ENCODE measurements around the gene ANKH. TPM values are rescaled to one million over a fixed set of nuclear protein-coding genes. Genes with fewer than 3 reads are reported as not detected.

The ANKH gene
- polyA plus RNA-seq, 1 experiment = 14.2 TPM

DNA sequence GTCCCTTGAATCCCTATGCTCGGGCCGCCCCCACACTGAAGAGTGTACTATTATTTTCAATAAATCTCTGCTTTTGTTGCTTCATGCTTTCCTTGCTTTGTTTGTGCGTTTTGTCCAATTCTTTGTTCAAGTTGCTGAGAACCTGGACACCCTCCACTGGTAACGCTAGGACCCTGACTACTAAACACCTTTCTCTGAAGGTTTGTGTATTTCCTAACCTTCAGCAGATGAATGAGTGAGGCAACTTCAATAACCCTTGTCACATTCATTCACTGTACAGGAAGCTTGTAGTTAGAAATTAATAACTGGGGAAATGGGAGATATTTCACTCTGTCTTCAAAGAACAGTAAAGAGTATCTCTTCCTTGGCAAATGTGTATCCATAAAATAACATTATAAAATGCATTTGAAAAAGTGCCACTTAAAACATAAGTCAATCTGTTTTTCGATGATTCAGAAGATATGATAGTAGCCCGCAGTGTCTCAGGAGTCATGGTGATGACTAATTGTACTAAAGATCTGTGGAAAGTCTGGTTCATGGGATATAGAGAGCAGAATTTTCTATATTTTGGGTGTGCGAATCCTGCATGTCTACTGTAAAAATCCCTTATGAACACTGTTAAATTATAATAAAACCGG is 43.2 kb upstream of the ANKH start:
- H3K27ac ChIP-seq (ENCODE audit: low read depth, low read length) = no peak overlapping the region
- no peak overlapping the region for H3K4me3 ChIP-seq (ENCODE audit: low read depth, low read length)
- ChIA-PET CTCF (no interaction called here), POLR2A (no interaction called here)
- TF ChIP-seq CTCF (IDR thresholded peaks at IDR 0.05; ENCODE audit: low read depth, low read length) = no peak
- H3K27me3 ChIP-seq (ENCODE audit: control insufficient read depth, insufficient read depth, low read length) = no peaks in the 10 kb centered on the region
- no peaks in the 10 kb centered on the region for H3K9me3 ChIP-seq (ENCODE audit: control insufficient read depth, insufficient read depth, low read length)
- no peak for DNase-seq (ENCODE audit: low read depth, low spot score)

DNA sequence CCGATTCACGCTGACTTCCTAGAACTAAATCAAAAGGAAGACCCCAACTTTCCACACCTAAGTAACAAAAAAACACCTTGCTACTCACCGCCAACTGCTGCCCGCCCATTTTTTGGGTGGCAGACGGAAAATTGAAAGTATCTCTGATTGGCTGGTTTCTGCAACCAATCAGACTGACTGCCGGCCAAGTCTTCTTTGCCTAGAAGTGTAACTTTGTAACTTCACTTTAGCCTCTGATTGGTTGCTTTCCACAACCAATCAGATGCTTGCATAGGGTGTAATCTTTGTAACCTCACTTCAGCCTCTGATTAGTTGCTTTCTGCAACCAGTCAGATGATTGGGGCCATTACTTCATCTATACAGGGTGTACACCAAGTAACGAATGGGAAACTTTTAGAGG is 42.6 kb upstream of the ANKH start:
- POLR2A ChIA-PET = no interaction called here
- no peaks in the 10 kb centered on the region for H3K9me3 ChIP-seq (ENCODE audit: control insufficient read depth, insufficient read depth, low read length)
- no peak for DNase-seq (ENCODE audit: low read depth, low spot score)
- no peak overlapping the region for H3K4me3 ChIP-seq (ENCODE audit: low read depth, low read length)
- H3K27me3 ChIP-seq (ENCODE audit: control insufficient read depth, insufficient read depth, low read length) = no peaks in the 10 kb centered on the region
- CTCF ChIA-PET = no interaction called here
- H3K27ac ChIP-seq (ENCODE audit: low read depth, low read length) = no peak overlapping the region
- no peak for TF ChIP-seq CTCF (IDR thresholded peaks at IDR 0.05; ENCODE audit: low read depth, low read length)

DNA sequence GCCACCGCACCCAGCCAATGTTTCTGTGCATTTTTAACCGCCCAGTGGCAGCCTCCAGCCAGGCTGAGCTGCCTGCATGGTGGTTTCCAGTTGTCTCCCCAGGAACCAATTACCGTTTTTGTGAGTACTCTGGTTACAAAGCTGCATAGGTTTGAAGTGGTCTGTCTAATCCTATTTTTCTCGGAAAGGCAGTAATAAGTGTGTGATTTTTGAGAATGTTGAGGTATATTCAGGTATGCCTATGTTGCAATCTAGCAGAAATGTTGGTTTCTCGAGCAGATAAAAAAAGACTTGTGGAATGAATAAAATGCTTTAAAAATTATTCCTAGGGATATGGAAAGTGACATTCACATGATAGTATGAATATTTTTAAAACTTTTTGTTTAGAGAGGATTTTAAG is 41.5 kb upstream of the ANKH start:
- no peak overlapping the region for H3K4me3 ChIP-seq (ENCODE audit: low read depth, low read length)
- no peak overlapping the region for H3K27ac ChIP-seq (ENCODE audit: low read depth, low read length)
- H3K9me3 ChIP-seq (ENCODE audit: control insufficient read depth, insufficient read depth, low read length) = no peaks in the 10 kb centered on the region
- no peaks in the 10 kb centered on the region for H3K27me3 ChIP-seq (ENCODE audit: control insufficient read depth, insufficient read depth, low read length)
- no peak for DNase-seq (ENCODE audit: low read depth, low spot score)
- ChIA-PET POLR2A (no interaction called here), CTCF (no interaction called here)
- no peak for TF ChIP-seq CTCF (IDR thresholded peaks at IDR 0.05; ENCODE audit: low read depth, low read length)

GRCh38 chr5:14912206-14912605 is 40.6 kb upstream of the ANKH start:
- no peak overlapping the region for H3K4me3 ChIP-seq (ENCODE audit: low read depth, low read length)
- H3K9me3 ChIP-seq (ENCODE audit: control insufficient read depth, insufficient read depth, low read length) = no peaks in the 10 kb centered on the region
- POLR2A ChIA-PET = no interaction called here
- H3K27me3 ChIP-seq (ENCODE audit: control insufficient read depth, insufficient read depth, low read length) = no peaks in the 10 kb centered on the region
- no peak for TF ChIP-seq CTCF (IDR thresholded peaks at IDR 0.05; ENCODE audit: low read depth, low read length)
- CTCF ChIA-PET = interaction anchor here (0.5 kb wide), 1 partner anchor 15 kb away, joined by 3 read pairs; no protein-coding TSS in a partner anchor
- DNase-seq (ENCODE audit: low read depth, low spot score) = no peak
- H3K27ac ChIP-seq (ENCODE audit: low read depth, low read length) = no peak overlapping the region

DNA sequence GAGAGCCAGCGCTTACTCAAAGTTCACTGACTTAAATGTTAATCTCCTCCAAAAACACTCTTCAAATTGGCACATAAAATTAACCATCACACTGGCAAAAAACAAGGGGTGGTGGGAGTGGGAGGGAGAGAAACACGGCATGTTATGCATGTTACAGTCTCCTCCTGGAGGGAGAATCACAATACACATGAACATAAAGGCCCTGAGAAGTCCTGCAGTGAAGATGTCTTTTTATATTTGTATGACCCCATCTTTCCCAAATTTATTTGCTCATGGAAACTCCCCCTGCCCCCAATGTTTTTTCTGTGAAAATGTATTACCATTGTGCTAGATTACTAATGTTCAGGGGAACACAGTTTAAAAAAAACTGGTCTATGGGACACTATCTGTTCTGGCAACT is 37.8 kb upstream of the ANKH start:
- DNase-seq (ENCODE audit: low read depth, low spot score) = no peak
- no peak overlapping the region for H3K4me3 ChIP-seq (ENCODE audit: low read depth, low read length)
- POLR2A ChIA-PET = no interaction called here
- TF ChIP-seq CTCF (IDR thresholded peaks at IDR 0.05; ENCODE audit: low read depth, low read length) = no peak
- H3K27me3 ChIP-seq (ENCODE audit: control insufficient read depth, insufficient read depth, low read length) = no peaks in the 10 kb centered on the region
- H3K9me3 ChIP-seq (ENCODE audit: control insufficient read depth, insufficient read depth, low read length) = no peaks in the 10 kb centered on the region
- H3K27ac ChIP-seq (ENCODE audit: low read depth, low read length) = no peak overlapping the region
- CTCF ChIA-PET = no interaction called here
